Left ventricle myocardium inferior (tissue), 1 donor: ENCODE measurements around the gene FCF1. TPM values are rescaled to one million over a fixed set of nuclear protein-coding genes. Genes with fewer than 3 reads are reported as not detected.

Source experiments
- DNase-seq: peaks from one replicate; pipeline ENCODE4 v3.0.0-alpha.2; 2020
- H3K27ac ChIP-seq: fragments of 200-600 bp; replicated peaks from 2 replicates; pipeline ENCODE4 v1.8.0; 2021
- H3K27me3 ChIP-seq: fragments of 200-600 bp; 2 replicates; pipeline ENCODE4 v1.8.0; 2021; ENCODE audit warnings: low read depth
- H3K36me3 ChIP-seq: fragments of 200-600 bp; 2 replicates; pipeline ENCODE4 v1.8.0; 2021
- H3K4me1 ChIP-seq: fragments of 200-600 bp; 2 replicates; pipeline ENCODE4 v1.8.0; 2021
- H3K4me3 ChIP-seq: fragments of 200-600 bp; 2 replicates; pipeline ENCODE4 v1.8.0; 2021; ENCODE audit warnings: mild to moderate bottlenecking, moderate library complexity
- H3K9me3 ChIP-seq: fragments of 200-600 bp; replicated peaks from 2 replicates; pipeline ENCODE4 v1.8.0; 2021
- intact Hi-C: fragments of 100-400 bp; cut with micrococcal nuclease; formaldehyde crosslinking; loops from one replicate; pipeline ENCODE4 v1.11.0; 2022
- total RNA-seq: library from RNA; stranded (reverse); fragmentation: NEBNext Ultra II Directional; extraction: Animal tissue kit (Norgen Biotek cat#: 25700); gene quantifications from one replicate; pipeline ENCODE4 v1.2.1, GENCODE V29; 2021
- TF ChIP-seq, protein P1 (sequence below): fragments of 200-600 bp; IDR thresholded peaks from 2 replicates; pipeline ENCODE4 v1.8.0; 2021; ENCODE audit warnings: antibody characterized with exemption, mild to moderate bottlenecking, borderline replicate concordance
- donor health status: DM: no; HTN: yes; CAD: no; lungs with severe emphysema.

The FCF1 gene
- total RNA-seq, 1 donor from 2014 or later = 42.7 TPM

DNA sequence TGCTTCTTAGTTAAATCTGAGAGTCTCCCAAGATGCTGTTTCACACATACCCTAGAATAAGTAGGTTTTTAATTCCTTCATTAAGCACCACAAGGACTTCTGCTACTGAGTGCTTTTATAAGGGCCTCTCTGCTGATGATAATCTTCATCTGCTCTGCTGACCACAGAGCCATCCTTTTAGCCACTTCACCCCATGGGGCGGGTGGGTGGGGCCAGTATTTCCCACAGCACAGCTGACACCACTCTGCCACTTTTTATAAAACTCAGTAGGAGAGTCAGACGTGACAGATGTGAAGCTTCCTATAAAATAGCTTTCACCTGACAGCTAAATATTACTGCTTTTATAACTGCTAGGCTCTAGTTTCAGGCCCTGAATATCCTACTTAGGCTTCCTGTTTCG, 20.3 kb downstream of the FCF1 start:
- no peak for DNase-seq
- intact Hi-C loops = no loop called here
- TF ChIP-seq, protein P1, sequence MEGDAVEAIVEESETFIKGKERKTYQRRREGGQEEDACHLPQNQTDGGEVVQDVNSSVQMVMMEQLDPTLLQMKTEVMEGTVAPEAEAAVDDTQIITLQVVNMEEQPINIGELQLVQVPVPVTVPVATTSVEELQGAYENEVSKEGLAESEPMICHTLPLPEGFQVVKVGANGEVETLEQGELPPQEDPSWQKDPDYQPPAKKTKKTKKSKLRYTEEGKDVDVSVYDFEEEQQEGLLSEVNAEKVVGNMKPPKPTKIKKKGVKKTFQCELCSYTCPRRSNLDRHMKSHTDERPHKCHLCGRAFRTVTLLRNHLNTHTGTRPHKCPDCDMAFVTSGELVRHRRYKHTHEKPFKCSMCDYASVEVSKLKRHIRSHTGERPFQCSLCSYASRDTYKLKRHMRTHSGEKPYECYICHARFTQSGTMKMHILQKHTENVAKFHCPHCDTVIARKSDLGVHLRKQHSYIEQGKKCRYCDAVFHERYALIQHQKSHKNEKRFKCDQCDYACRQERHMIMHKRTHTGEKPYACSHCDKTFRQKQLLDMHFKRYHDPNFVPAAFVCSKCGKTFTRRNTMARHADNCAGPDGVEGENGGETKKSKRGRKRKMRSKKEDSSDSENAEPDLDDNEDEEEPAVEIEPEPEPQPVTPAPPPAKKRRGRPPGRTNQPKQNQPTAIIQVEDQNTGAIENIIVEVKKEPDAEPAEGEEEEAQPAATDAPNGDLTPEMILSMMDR = no peak
- Histone ChIP-seq H3K4me1 (no peaks in the 10 kb centered on the region), H3K27me3 (no peaks in the 10 kb centered on the region), H3K27ac (no peak overlapping the region), H3K4me3 (no peak overlapping the region), H3K9me3 (no peaks in the 10 kb centered on the region), H3K36me3 (peaks cover 64% of the 10 kb centered on the region)

DNA sequence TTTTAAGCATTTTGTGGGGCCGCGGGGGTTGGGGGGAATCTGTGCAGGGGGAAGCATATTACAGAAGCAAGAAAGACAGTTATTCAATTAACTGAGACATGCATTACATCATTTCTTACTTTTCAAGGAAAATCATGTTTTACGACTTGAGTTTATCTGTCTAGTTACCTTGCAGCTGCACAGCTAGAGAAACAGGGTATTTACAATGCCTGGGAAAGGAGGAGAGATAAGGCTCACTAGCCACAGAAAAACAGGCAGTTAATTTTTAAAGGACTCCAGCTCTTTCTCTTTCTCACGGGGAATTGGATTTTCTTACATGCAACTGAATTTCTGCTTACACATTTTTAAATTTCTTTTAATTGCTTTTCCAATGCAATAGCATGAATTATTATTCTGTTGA, 22.2 kb downstream of the FCF1 start:
- DNase-seq = no peak
- Histone ChIP-seq H3K4me3 (no peak overlapping the region), H3K36me3 (peaks cover 79% of the 10 kb centered on the region), H3K27me3 (no peaks in the 10 kb centered on the region), H3K9me3 (no peaks in the 10 kb centered on the region), H3K27ac (no peak overlapping the region), H3K4me1 (no peaks in the 10 kb centered on the region)
- TF ChIP-seq, protein P1 = no peak
- intact Hi-C loops = no loop called here

DNA sequence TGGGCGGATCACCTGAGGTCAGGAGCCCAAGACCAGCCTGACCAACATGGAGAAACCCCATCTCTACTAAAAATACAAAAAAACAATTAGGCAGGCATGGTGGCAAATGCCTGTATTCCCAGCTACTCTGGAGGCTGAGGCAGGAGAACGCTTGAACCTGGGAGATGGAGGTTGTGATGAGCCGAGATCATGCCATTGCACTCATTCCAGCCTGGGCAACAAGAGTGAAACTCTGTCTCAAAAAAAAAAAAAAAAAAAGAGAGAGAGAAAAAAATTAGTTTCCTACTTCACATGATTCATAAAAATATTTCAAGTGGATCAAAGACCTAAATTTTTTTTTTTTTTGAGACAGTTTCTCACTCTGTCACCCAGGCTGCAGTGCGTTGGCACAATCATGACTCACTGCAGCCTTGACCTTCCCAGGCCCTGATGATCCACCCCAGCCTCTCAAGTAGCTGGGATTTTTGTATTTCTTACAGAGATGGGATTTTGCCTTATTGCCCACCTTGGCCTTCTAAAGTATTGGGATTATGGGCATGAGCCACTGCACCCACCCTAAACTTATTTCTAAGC, 24.9 kb downstream of the FCF1 start:
- Histone ChIP-seq H3K27ac (no peak overlapping the region), H3K9me3 (no peaks in the 10 kb centered on the region), H3K4me3 (no peak overlapping the region), H3K4me1 (no peaks in the 10 kb centered on the region), H3K27me3 (no peaks in the 10 kb centered on the region), H3K36me3 (peaks cover 65% of the 10 kb centered on the region)
- intact Hi-C loops = no loop called here
- no peak for DNase-seq
- TF ChIP-seq, protein P1 = no peak

DNA sequence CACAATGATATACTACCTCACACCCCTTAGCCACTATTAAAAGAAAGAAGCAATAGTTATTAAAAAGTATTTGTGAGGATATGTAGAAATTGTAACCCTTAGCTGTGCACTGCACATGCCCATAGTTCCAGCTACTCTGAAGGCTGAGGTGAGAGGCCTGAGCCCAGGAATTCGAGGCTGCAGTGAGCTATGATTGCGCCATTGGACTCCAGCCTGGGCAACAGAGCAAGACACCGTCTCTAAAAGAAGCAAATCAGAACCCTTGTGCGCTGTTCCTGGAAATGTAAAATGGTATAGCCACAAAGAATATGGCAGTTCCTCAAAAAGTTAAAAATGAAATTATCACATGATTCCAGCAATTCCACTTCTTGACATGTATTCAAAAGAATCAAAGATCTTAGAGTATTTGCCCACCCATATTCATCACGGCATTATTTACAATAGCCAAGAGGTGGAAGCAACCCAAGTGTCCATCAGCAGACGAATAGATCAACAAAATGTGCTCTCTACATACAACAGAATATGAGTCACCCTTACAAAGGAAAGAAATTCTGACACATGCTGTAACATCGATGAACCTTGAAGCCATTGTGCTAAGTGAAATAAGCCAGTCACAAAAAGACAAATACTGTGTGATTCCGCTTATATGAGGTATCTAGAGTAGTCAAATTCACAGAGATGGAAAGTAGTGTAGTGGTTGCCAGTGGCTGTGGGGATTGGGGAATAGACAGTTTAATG, 26.5 kb downstream of the FCF1 start:
- Histone ChIP-seq H3K27ac (no peak overlapping the region), H3K27me3 (no peaks in the 10 kb centered on the region), H3K9me3 (no peaks in the 10 kb centered on the region), H3K4me3 (no peak overlapping the region), H3K36me3 (peaks cover 48% of the 10 kb centered on the region), H3K4me1 (no peaks in the 10 kb centered on the region)
- DNase-seq = no peak
- TF ChIP-seq, protein P1 = no peak
- intact Hi-C loops = no loop called here

DNA sequence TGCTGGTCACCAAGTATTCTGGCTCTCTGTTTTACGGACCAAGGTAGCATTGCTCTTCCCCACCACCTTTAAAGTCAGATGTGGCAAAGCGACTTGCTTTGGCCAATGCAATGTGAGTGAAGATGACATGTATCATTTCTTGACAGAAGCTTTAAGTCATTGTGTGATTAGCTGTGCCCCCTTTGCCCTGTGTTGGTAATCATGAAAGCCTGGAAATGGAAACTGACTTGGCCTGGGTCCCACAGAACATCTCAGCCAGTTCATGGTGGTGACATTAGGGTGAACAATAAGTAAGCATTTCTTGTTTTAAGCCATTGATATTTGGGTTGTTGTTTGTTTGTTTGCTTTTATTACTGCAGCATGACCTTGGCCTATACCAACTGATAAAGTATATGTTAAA, 34.3 kb downstream of the FCF1 start:
- no peaks in the 10 kb centered on the region for H3K27me3 ChIP-seq
- DNase-seq = no peak
- H3K4me1 ChIP-seq = no peaks in the 10 kb centered on the region
- H3K27ac ChIP-seq = no peak overlapping the region
- H3K36me3 ChIP-seq = no peaks in the 10 kb centered on the region
- TF ChIP-seq, protein P1 = no peak
- no peak overlapping the region for H3K4me3 ChIP-seq
- H3K9me3 ChIP-seq = peaks cover 6% of the 10 kb centered on the region
- intact Hi-C loops = no loop called here
